CD4-positive, alpha-beta T cell treated with Interferon gamma for 1 hour (primary cell): Measurements from ENCODE around the gene IL18.
"Not testable (repeated sequence)": the region's sequence is repeated elsewhere in the genome, so short reads cannot be mapped to it uniquely, and the experiment has no call there.

Experiments
- DNase-seq: peaks from one replicate; pipeline ENCODE4 v3.0.0-alpha.2; 2020

IL18 gene

GRCh38 chr11:112167145-112167544 is 3.3 kb upstream of the IL18 start, which contains the start of gene TEX12:
TEX12 (plus strand) TSS chr11:112167372; CDS start chr11:112169269, 1,897 bp downstream.
- DNase-seq = no peak

- DNase-seq = no peak
These were observed 2.7 kb upstream of the IL18 start for GRCh38 chr11:112166562-112166961.

GRCh38 chr11:112165049-112165448 is 1.2 kb upstream of the IL18 start:
- DNase-seq = no peak

- no peak for DNase-seq
These were observed 940 bp downstream of the IL18 start for GRCh38 chr11:112162761-112163546.

- not testable (repeated sequence) for DNase-seq
These were observed 1.7 kb downstream of the IL18 start for GRCh38 chr11:112162200-112162599.

GRCh38 chr11:112161012-112161411 is 2.9 kb downstream of the IL18 start:
- no peak for DNase-seq

- no peak for DNase-seq
These were observed 3.6 kb downstream of the IL18 start for GRCh38 chr11:112160091-112160848.

GRCh38 chr11:112159098-112160065 is 4.5 kb downstream of the IL18 start:
- DNase-seq = no peak

- DNase-seq = peak; percentile 23
These were observed 6.7 kb downstream of the IL18 start for GRCh38 chr11:112156956-112157766.

GRCh38 chr11:112156153-112156955 is 7.5 kb downstream of the IL18 start:
- no peak for DNase-seq

GRCh38 chr11:112150517-112150916 is 13.4 kb downstream of the IL18 start:
- DNase-seq = no peak

- no peak for DNase-seq
These were observed 20.3 kb downstream of the IL18 start for GRCh38 chr11:112143597-112143996.

GRCh38 chr11:112134473-112134872 is 29.4 kb downstream of the IL18 start:
- no peak for DNase-seq

- DNase-seq = no peak
These were observed 31.2 kb downstream of the IL18 start for GRCh38 chr11:112132737-112133136.

- DNase-seq = no peak
These were observed 34.2 kb downstream of the IL18 start for GRCh38 chr11:112129656-112130055.

GRCh38 chr11:112128483-112129121 is 35.3 kb downstream of the IL18 start:
- DNase-seq = no peak

GRCh38 chr11:112127056-112127455 is 36.8 kb downstream of the IL18 start:
- DNase-seq = no peak

GRCh38 chr11:112123129-112123528 is 40.8 kb downstream of the IL18 start:
- DNase-seq = no peak

GRCh38 chr11:112121981-112122615 is 41.8 kb downstream of the IL18 start:
- no peak for DNase-seq

GRCh38 chr11:112118176-112118575 is 45.7 kb downstream of the IL18 start:
- no peak for DNase-seq
